Camera-type eye (tissue), 1 donor: Measurements from ENCODE around the gene LRRC74B. TPM values are rescaled to one million over a fixed set of nuclear protein-coding genes. Genes with fewer than 3 reads are reported as not detected.

Experiments
- total RNA-seq: library from RNA; depleted of rRNA; stranded (reverse); fragments of >200 nt; gene quantifications from one replicate; pipeline ENCODE4 v1.2.3, GENCODE V29; 2014

The LRRC74B gene, protein sequence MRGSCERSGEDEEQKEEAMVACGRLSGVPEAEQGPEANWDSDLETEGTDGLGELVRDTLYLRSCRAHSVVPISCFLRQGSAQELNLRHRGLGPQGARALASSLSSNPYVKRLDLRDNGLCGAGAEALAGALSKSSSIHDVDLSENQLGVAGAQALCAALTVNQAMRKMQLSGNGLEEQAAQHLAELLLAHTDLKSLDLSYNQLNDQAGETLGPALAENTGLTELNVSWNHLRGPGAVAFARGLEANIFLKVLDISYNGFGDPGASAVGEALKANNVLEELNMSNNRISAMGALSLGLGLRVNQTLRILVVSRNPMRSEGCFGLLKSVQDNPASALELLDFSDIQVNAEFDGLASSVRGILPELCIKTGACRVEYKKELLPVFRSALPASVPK
- total RNA-seq, result not detected

GRCh38 chr22:21045585-21046294, at the start of gene LRRC74B:
LRRC74B (plus strand) TSS chr22:21045946; CDS start chr22:21045987, 41 bp downstream.

DNA sequence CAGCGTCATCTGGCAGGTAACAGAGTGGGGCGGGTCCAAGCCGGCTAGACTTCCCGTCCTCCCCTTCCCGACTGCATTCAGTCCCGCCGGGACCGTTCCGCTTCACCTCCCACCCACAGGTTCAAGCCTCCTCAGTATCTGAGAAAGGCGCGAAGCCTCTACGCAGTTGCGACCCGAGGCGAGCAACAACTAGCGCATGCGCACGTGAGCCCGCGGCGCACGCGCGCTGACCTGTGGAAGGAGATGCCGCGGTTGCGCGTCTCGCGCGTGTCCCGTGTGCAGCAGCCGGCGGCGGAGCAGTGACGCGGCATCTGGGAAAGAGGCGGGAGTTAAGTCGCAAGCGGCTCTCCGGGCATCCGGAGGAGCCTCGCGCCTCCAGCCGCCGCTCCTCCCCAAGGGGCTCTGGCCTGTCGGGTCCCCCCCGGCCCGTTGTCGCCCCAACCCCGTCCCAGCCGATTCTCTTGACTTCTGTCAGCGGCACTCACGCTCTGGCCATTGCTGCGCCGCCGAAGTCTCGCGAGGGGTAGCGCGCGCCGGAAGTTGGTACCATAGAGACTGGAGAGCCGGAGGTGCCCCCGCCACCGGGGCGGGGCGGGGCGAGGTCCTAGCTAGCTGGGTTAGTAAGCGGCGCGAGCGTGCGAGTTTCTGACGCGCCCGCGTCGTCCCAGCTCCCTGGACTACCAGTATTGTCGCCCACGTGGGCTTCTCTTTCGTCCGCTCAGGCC, 44.0 kb upstream of the LRRC74B start, which contains the start of gene THAP7:
TSS of gene THAP7 (minus strand) at position 518 of the 725 bp plus-strand sequence. CDS start at position 311, 207 bp downstream.

GRCh38 chr22:21014726-21015465, 30.9 kb upstream of the LRRC74B start, which contains the start of gene P2RX6:
P2RX6 (plus strand) TSS chr22:21015165; CDS start chr22:21015175, 10 bp downstream.

GRCh38 chr22:21032037-21032867, 13.5 kb upstream of the LRRC74B start, which contains the start of gene SLC7A4:
SLC7A4 (minus strand) TSS chr22:21032561; CDS start chr22:21031812, 749 bp downstream.

Other genes with a start within 250 kb of the LRRC74B start
- 84.9 TPM for gene PI4KA, start 187.1 kb upstream of the LRRC74B start, total RNA-seq
- 12.3 TPM for gene SNAP29, start 186.9 kb upstream of the LRRC74B start, total RNA-seq
- gene CRKL, start 128.5 kb upstream of the LRRC74B start, total RNA-seq, result 79.8 TPM
- gene AIFM3, start 78.7 kb upstream of the LRRC74B start, total RNA-seq, result 26.3 TPM
- gene LZTR1, start 63.6 kb upstream of the LRRC74B start, total RNA-seq, result 71.3 TPM
- 31.4 TPM for gene THAP7, start 43.8 kb upstream of the LRRC74B start, total RNA-seq
- gene P2RX6, start 30.8 kb upstream of the LRRC74B start, total RNA-seq, result 2.2 TPM
- 0.27 TPM for gene SLC7A4, start 13.4 kb upstream of the LRRC74B start, total RNA-seq